GM21447 (cell line): ENCODE results near the gene PPP1R18.
"Not testable (repeated sequence)": the region's sequence is repeated elsewhere in the genome, so short reads cannot be mapped to it uniquely, and the experiment has no call there.

Experiments used
- ATAC-seq: cut with Tn5 transposase; IDR thresholded peaks from one replicate; pipeline ENCODE4 v1.9.1; 2021; ENCODE audit not compliant: unreplicated experiment

The PPP1R18 gene

GRCh38 chr6:30670760-30671527 is 15.5 kb downstream of the PPP1R18 start:
- ATAC-seq = no peak

GRCh38 chr6:30666300-30666699 is 20.1 kb downstream of the PPP1R18 start:
- ATAC-seq = not testable (repeated sequence)

GRCh38 chr6:30664994-30665767 is 21.3 kb downstream of the PPP1R18 start:
- ATAC-seq = no peak

- not testable (repeated sequence) for ATAC-seq
Measured at GRCh38 chr6:30657922-30658321, 28.5 kb downstream of the PPP1R18 start.

GRCh38 chr6:30657454-30657853 is 29.0 kb downstream of the PPP1R18 start:
- ATAC-seq = no peak

GRCh38 chr6:30656513-30656912 is 29.9 kb downstream of the PPP1R18 start:
- no peak for ATAC-seq

GRCh38 chr6:30655743-30656094 is 30.7 kb downstream of the PPP1R18 start:
- no peak for ATAC-seq

- ATAC-seq = no peak
Measured at GRCh38 chr6:30654798-30655742, 31.4 kb downstream of the PPP1R18 start.

GRCh38 chr6:30651143-30651542 is 35.3 kb downstream of the PPP1R18 start:
- ATAC-seq = no peak

- peak; percentile 58 for ATAC-seq
Measured at GRCh38 chr6:30647242-30648116, 39.0 kb downstream of the PPP1R18 start.

- peak; percentile 47 for ATAC-seq
Measured at GRCh38 chr6:30646450-30647241, 39.8 kb downstream of the PPP1R18 start, which contains the start of gene C6orf136. Gene C6orf136 (plus strand): TSS chr6:30647133. CDS start chr6:30647232, 99 bp downstream.

- no peak for ATAC-seq
Measured at GRCh38 chr6:30645989-30646388, 40.5 kb downstream of the PPP1R18 start.

- ATAC-seq = no peak
Measured at GRCh38 chr6:30644769-30645168, 41.7 kb downstream of the PPP1R18 start.

GRCh38 chr6:30643656-30644055 is 42.8 kb downstream of the PPP1R18 start:
- ATAC-seq = no peak

GRCh38 chr6:30641048-30641447 is 45.4 kb downstream of the PPP1R18 start:
- no peak for ATAC-seq

- ATAC-seq = no peak
Measured at GRCh38 chr6:30640481-30640880, 46.0 kb downstream of the PPP1R18 start.

GRCh38 chr6:30635834-30636233 is 50.6 kb downstream of the PPP1R18 start:
- no peak for ATAC-seq

GRCh38 chr6:30626484-30627366 is 59.7 kb downstream of the PPP1R18 start, which contains the start of gene ATAT1:
Gene ATAT1 (plus strand): TSS chr6:30626874.
- ATAC-seq = peak; percentile 90
